ENCODE data around the gene DLG4. TPM values are rescaled to one million over a fixed set of nuclear protein-coding genes. Genes with fewer than 3 reads are reported as not detected.
"Not testable (repeated sequence)": the region's sequence is repeated elsewhere in the genome, so short reads cannot be mapped to it uniquely, and the experiment has no call there.

The DLG4 gene
- total RNA-seq, 1 donor, result 11.9 TPM

DNA sequence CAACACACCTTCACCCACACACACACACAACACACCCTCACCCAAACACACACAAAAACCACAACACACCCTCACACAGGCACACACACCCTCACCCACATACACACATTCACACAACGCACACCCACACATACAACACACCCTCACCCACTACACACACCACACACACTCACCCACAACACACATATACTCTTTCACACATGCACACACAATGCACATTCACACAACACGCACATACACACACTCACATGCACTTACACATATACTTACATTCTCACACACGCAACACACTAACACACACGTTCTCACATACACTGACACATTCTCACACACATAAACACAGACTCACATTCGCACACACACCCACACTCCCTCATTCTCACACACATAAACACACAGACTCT is 44.3 kb downstream of the DLG4 start:
- TF ChIP-seq, protein P1, sequence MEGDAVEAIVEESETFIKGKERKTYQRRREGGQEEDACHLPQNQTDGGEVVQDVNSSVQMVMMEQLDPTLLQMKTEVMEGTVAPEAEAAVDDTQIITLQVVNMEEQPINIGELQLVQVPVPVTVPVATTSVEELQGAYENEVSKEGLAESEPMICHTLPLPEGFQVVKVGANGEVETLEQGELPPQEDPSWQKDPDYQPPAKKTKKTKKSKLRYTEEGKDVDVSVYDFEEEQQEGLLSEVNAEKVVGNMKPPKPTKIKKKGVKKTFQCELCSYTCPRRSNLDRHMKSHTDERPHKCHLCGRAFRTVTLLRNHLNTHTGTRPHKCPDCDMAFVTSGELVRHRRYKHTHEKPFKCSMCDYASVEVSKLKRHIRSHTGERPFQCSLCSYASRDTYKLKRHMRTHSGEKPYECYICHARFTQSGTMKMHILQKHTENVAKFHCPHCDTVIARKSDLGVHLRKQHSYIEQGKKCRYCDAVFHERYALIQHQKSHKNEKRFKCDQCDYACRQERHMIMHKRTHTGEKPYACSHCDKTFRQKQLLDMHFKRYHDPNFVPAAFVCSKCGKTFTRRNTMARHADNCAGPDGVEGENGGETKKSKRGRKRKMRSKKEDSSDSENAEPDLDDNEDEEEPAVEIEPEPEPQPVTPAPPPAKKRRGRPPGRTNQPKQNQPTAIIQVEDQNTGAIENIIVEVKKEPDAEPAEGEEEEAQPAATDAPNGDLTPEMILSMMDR (IDR thresholded peaks at IDR 0.05; ENCODE audit: insufficient read depth, low read length), result no peak
- DNase-seq (ENCODE audit: low read depth), result no peak
- H3K4me3 ChIP-seq (ENCODE audit: low read depth, low read length), result no peak overlapping the region

DNA sequence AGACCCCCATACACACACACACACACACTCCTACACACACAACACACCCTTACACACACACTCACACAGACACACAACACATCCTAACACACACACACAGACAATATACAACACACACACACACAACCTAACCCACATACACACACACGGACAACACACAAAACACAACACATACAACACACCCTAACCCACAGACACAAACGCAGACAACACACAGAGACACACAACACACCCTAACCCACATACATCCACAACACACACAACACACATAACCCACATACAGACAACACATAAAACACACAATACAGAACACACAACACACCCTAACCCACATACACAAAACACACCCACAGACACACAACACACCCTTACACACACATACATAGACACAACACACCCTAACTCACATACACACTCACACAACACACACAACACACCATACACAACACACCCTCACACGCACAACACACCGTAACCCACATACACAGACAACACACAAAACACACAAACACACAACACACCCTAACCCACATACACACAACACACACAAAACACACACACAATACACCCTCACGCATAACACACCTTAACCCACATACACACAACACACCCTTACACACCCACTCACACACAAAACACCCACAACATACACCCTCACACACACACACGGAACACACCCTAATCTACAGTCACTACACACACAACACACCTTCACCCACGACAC is 44.9 kb downstream of the DLG4 start:
- TF ChIP-seq, protein P1 (IDR thresholded peaks at IDR 0.05; ENCODE audit: insufficient read depth, low read length), result no peak
- H3K4me3 ChIP-seq (ENCODE audit: low read depth, low read length), result no peak overlapping the region
- no peak for DNase-seq (ENCODE audit: low read depth)

DNA sequence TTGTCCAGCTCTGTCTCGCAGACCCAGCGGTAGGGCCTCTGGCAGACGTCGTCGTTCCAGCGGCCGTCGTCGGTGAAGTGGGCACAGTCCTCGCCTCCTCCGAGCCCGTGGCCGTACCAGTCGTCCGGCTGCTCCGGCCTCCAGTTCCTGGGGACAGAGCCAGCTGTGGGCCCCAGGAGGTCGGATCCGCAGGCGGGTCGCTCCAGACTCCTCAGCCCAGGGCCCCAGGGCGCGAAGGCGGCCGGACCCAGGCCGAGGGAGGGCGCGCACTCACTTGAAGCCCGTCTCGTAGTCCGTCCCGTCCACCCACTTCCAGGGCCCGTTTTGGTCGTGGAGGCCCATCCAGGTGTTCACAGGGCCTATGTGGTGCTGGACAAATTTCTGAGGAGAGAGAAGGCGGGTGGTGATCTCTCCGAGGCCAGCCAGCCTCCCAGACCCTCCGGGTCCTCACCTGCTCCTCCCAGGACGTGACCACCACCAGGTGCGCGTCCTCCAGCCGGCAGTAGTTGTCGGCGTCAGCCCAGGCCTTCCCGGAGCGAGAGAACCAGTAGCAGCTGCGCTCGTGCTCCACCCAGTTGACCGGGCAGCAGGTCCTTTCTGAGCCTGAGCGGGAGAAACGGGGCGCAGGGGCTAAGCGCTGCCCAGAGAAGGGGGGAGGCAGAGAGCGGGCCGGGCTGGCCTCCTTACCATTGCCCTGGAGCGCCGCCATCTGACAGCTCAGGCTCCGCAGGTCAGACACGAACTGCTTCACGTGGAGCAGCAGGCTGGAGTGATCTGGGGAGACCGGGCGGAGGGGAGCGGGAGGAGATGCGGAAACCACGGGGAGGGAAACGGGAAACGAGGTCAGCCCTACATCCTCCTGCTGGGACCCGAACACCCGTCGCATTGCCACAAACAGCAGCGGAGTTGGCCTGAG is 45.7 kb downstream of the DLG4 start:
- DNase-seq (ENCODE audit: low read depth), result no peak
- TF ChIP-seq, protein P1 (IDR thresholded peaks at IDR 0.05; ENCODE audit: insufficient read depth, low read length), result no peak
- no peak overlapping the region for H3K4me3 ChIP-seq (ENCODE audit: low read depth, low read length)

DNA sequence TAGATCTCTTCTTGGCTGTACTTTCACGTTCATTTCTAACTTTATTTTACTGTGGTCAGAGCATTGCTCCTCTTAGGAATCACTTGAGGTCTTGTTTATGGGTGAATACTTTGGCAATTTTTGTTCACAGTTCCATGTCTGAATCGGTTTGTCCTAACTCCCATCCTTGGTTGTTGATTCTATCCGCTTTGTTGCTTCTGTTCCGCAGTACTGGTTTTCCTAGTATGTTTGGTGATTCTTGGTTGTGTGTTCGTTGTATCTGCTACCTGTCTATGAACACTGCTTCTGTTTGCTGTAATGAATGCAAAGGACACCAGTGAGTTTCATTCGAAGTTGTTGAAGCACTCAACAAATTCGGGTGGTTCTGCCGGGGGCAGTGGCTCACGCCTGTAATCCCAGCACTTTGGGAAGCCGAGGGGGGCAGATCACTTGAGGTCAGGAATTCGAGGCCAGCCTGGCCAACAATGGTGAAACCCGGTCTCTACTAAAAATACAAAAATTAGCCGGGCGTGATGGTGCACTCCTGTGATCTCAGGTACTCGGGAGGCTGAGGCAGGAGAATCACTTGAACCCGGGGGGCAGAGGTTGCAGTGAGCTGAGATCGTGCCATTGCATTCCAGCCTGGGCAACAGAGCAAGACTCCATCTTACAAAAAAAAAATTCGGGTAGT is 47.0 kb downstream of the DLG4 start:
- H3K4me3 ChIP-seq (ENCODE audit: low read depth, low read length); DNase-seq (ENCODE audit: low read depth): not testable (repeated sequence)

DNA sequence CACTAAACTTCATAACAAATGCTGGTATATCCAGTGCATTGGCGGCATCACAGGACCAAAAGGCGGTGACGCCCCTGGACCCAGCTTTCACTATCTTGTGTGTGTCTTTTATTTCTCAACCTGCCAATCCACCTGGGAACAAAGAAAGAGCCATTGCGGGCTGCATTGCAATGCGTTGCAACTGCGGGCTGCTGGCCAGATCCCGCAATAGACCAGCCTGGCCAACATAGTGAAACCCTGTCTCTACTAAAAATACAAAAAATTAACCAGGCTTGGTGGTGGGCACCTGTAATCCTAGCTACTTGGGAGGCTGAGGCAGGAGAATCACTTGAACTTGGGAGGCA is 50.1 kb downstream of the DLG4 start:
- not testable (repeated sequence) for H3K4me3 ChIP-seq (ENCODE audit: low read depth, low read length); DNase-seq (ENCODE audit: low read depth)

DNA sequence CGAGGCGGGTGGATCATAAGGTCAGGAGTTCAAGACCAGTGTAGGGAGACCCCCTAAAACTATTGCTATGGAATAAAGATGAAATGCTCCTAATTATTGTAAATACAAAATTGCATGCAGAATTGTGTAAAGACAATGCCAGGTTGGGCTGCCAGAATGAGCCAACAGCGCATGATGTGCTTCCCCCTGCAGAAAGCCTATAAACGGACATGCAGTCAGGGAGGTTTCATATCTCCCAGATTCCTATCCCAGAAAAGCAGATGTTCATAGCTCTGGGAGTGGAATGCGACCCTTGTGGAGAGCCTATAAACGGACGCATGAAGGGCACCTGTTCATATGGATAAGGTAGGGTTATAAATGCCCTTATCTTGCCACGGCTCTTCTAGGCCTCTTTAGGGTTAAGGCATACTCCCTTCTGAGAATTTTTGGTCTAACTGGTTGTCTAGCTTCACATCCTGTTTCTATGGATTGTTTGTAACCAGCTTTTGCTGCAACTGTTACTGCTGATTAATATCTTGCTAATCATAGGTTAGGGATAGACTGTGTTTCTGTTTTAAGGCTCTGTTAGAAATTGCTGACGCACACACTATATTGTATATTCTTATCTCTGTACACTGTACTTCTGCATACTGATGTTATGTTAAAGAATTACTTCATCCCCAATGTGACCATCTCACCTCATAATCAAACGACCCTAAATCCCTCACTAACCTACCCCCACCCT is 50.6 kb downstream of the DLG4 start:
- not testable (repeated sequence) for DNase-seq (ENCODE audit: low read depth); H3K4me3 ChIP-seq (ENCODE audit: low read depth, low read length)

DNA sequence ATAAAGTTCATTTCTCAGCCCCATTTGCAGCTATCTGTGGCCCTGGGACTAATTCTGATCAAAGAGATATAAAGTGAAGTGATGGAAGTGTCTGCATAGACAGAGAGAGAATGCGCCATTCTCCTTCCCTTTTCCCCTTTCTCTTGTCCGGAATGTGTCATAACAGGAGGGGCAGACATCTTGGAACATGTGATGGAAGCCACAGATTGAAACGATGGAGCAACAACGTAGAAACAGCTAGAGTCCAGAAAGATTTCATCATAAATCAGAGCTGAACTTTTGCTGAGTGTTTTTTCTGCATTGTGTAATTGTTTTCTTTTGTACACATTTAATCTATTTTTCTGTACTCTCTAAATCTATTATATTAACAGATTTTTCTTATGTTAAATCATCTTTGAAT is 51.8 kb downstream of the DLG4 start:
- TF ChIP-seq, protein P1 (IDR thresholded peaks at IDR 0.05; ENCODE audit: insufficient read depth, low read length), result no peak
- DNase-seq (ENCODE audit: low read depth), result peak; percentile 59
- H3K4me3 ChIP-seq (ENCODE audit: low read depth, low read length), result no peak overlapping the region

DNA sequence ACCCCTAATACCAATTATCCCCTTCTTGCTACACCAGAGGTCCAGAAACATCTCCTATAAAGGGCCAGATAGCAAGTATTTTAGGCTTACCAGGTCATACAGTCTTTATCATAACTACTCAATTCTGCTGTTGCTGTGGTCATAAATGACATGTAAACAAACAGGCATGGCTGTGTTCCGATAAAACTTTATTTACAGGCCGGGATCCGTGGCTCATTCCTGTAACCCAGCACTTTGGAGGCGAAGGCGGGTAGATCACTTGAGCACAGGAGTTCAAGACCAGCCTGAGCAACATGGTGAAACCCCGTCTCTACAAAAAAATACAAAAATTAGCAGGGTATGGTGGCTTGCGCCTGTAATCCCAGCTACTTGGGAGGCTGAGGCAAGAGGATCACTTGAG is 52.8 kb downstream of the DLG4 start:
- TF ChIP-seq, protein P1 (IDR thresholded peaks at IDR 0.05; ENCODE audit: insufficient read depth, low read length), result no peak
- no peak overlapping the region for H3K4me3 ChIP-seq (ENCODE audit: low read depth, low read length)
- no peak for DNase-seq (ENCODE audit: low read depth)

DNA sequence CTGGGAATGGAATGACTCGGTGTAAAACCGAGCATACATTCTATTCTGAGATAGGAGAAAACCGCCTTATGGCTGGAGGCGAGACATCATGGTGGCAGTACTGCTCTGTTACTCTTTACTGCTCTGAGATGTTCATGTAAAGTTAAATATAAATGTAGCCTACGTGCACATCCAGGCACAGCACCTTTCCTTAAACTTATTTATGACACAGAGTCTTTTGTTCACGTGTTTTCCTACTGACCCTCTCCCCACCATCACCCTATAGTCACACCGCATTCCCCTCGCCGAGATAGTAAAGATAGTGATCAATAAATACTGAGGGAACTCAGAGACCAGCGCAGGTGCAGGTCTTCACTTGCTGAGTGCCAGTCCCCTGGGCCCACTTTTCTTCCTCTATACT is 60.1 kb downstream of the DLG4 start:
- DNase-seq (ENCODE audit: low read depth); H3K4me3 ChIP-seq (ENCODE audit: low read depth, low read length): not testable (repeated sequence)

DNA sequence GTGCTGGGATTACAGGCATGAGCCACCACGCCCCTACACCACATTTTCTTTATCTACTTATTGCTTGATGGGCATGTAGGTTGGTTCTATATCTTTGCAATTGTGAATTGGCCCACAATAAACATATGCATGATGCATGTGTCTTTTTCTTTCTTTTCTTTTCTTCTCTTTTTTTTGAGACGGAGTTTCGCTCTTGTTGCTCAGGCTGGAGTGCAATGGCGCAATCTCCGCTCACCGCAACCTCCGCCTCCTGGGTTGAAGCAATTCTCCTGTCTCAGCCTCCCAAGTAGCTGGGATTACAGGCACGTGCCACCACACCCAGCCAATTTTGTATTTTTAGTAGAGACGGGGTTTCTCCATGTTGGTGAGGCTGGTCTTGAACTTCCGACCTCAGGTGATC is 61.2 kb downstream of the DLG4 start:
- DNase-seq (ENCODE audit: low read depth); H3K4me3 ChIP-seq (ENCODE audit: low read depth, low read length): not testable (repeated sequence)

All from fibroblast of the aortic adventitia (primary cell).